Stimulated activated naive B cell treated with anti-CD40 and anti-IgM and Interleukin-4, amounts not matched to agents 10 μg/mL and 1 μg/mL and 100 μg/mL, for 72 hours (primary cell): Measurements from ENCODE around the gene CSAD.

Experiments
- ATAC-seq, 2 donors: fragments of 150-1000 bp; cut with Tn5 transposase; replicated peaks; 2 replicates each; pipeline ENCODE4 v1.10.0; 2021; ENCODE audit warnings: moderate library complexity in 1 of 2
- DNase-seq: peaks from one replicate; pipeline ENCODE4 v3.0.0; 2021
- H3K27ac Mint-ChIP-seq: one replicate; pipeline ENCODE4 v1.8.0; 2022; ENCODE audit warnings: mild to moderate bottlenecking, mixed read lengths
- H3K27me3 Mint-ChIP-seq, 2 donors: one replicate each; pipeline ENCODE4 v1.8.0; 2022; ENCODE audit warnings: mixed read lengths in 2 of 2
- H3K36me3 Mint-ChIP-seq, 2 donors: one replicate each; pipeline ENCODE4 v1.8.0; 2022; ENCODE audit warnings: mixed read lengths in 2 of 2, mild to moderate bottlenecking in 1 of 2
- H3K4me1 Mint-ChIP-seq, 2 donors: one replicate each; pipeline ENCODE4 v1.8.0; 2022; ENCODE audit warnings: mixed read lengths in 2 of 2, mild to moderate bottlenecking in 1 of 2
- H3K4me3 Mint-ChIP-seq, 2 donors: one replicate each; pipeline ENCODE4 v1.8.0; 2022; ENCODE audit warnings: mild to moderate bottlenecking in 2 of 2, mixed read lengths in 2 of 2, moderate library complexity in 1 of 2
- H3K9me3 Mint-ChIP-seq, 2 donors: one replicate each; pipeline ENCODE4 v1.8.0; 2022; ENCODE audit warnings: mixed read lengths in 2 of 2, mild to moderate bottlenecking in 1 of 2

The CSAD gene

GRCh38 chr12:53222170-53222721 is 41.5 kb upstream of the CSAD start:
- H3K9me3 Mint-ChIP-seq: no peaks in the 10 kb centered on the region
- no peak for DNase-seq
- H3K27ac Mint-ChIP-seq: no peak overlapping the region
- peaks cover 14 to 28% of the 10 kb centered on the region in 2 donors for H3K36me3 Mint-ChIP-seq
- peak overlapping the region; percentile 50 to 79 for H3K4me3 Mint-ChIP-seq
- ATAC-seq: no peak
- H3K4me1 Mint-ChIP-seq: peaks cover 51 to 64% of the 10 kb centered on the region in 2 donors
- H3K27me3 Mint-ChIP-seq: no peaks in the 10 kb centered on the region

- H3K27me3 Mint-ChIP-seq: no peaks in the 10 kb centered on the region
- DNase-seq (no peak), ATAC-seq (peak; percentile 20 to 23)
- H3K27ac Mint-ChIP-seq: peak overlapping the region; percentile 94
- no peaks in the 10 kb centered on the region for H3K9me3 Mint-ChIP-seq
- peaks cover 8 to 24% of the 10 kb centered on the region in 2 donors for H3K36me3 Mint-ChIP-seq
- peak overlapping the region; percentile 81 to 91 for H3K4me3 Mint-ChIP-seq
- peaks cover 54 to 72% of the 10 kb centered on the region in 2 donors for H3K4me1 Mint-ChIP-seq
Observed at GRCh38 chr12:53221203-53222080, 40.7 kb upstream of the CSAD start.

- peak overlapping the region; percentile 81 to 91 for H3K4me3 Mint-ChIP-seq
- no peaks in the 10 kb centered on the region for H3K9me3 Mint-ChIP-seq
- peak overlapping the region; percentile 94 for H3K27ac Mint-ChIP-seq
- H3K36me3 Mint-ChIP-seq: peaks cover 7 to 29% of the 10 kb centered on the region in 2 donors
- DNase-seq (peak; percentile 82), ATAC-seq (peak; percentile 71)
- H3K27me3 Mint-ChIP-seq: no peaks in the 10 kb centered on the region
- H3K4me1 Mint-ChIP-seq: peaks cover 61 to 79% of the 10 kb centered on the region in 2 donors
Observed at GRCh38 chr12:53220694-53221202, 40.0 kb upstream of the CSAD start.

- peak overlapping the region; percentile 97 for H3K27ac Mint-ChIP-seq
- ATAC-seq (peak; percentile 52 to 57), DNase-seq (peak; percentile 78)
- no peaks in the 10 kb centered on the region for H3K27me3 Mint-ChIP-seq
- H3K4me1 Mint-ChIP-seq: peaks cover 63 to 81% of the 10 kb centered on the region in 2 donors
- peaks cover 3 to 27% of the 10 kb centered on the region in 2 donors for H3K36me3 Mint-ChIP-seq
- no peaks in the 10 kb centered on the region for H3K9me3 Mint-ChIP-seq
- H3K4me3 Mint-ChIP-seq: peak overlapping the region; percentile 81 to 91
Observed at GRCh38 chr12:53219956-53220693, 39.4 kb upstream of the CSAD start.

GRCh38 chr12:53219292-53219955 is 38.7 kb upstream of the CSAD start:
- peak overlapping the region; percentile 97 for H3K27ac Mint-ChIP-seq
- peak; percentile 72 for DNase-seq
- no peaks in the 10 kb centered on the region for H3K9me3 Mint-ChIP-seq
- H3K4me3 Mint-ChIP-seq: peak overlapping the region; percentile 81 to 91
- peaks cover 8 to 27% of the 10 kb centered on the region in 2 donors for H3K36me3 Mint-ChIP-seq
- H3K27me3 Mint-ChIP-seq: no peaks in the 10 kb centered on the region
- H3K4me1 Mint-ChIP-seq: peaks cover 62 to 80% of the 10 kb centered on the region in 2 donors
- ATAC-seq: peak; percentile 49 to 53

- no peaks in the 10 kb centered on the region for H3K27me3 Mint-ChIP-seq
- no peaks in the 10 kb centered on the region for H3K9me3 Mint-ChIP-seq
- peak overlapping the region; percentile 97 for H3K27ac Mint-ChIP-seq
- DNase-seq: no peak
- peak overlapping the region; percentile 81 to 91 for H3K4me3 Mint-ChIP-seq
- ATAC-seq: no peak
- peaks cover 62 to 80% of the 10 kb centered on the region in 2 donors for H3K4me1 Mint-ChIP-seq
- peaks cover 15 to 29% of the 10 kb centered on the region in 2 donors for H3K36me3 Mint-ChIP-seq
Observed at GRCh38 chr12:53218551-53219291, 38.0 kb upstream of the CSAD start.

- no peak for DNase-seq
- no peak for ATAC-seq
- Mint-ChIP-seq H3K36me3 (peaks cover 21 to 36% of the 10 kb centered on the region in 2 donors), H3K9me3 (no peaks in the 10 kb centered on the region), H3K4me3 (peak overlapping the region; percentile 65 to 74), H3K27ac (peak overlapping the region; percentile 65), H3K4me1 (peaks cover 65 to 83% of the 10 kb centered on the region in 2 donors), H3K27me3 (no peaks in the 10 kb centered on the region)
Observed at GRCh38 chr12:53217931-53218307, 37.2 kb upstream of the CSAD start.

GRCh38 chr12:53217051-53217930 is 36.6 kb upstream of the CSAD start:
- peak overlapping the region; percentile 65 to 74 for H3K4me3 Mint-ChIP-seq
- peaks cover 24 to 36% of the 10 kb centered on the region in 2 donors for H3K36me3 Mint-ChIP-seq
- peaks cover 62 to 78% of the 10 kb centered on the region in 2 donors for H3K4me1 Mint-ChIP-seq
- no peak for ATAC-seq
- no peaks in the 10 kb centered on the region for H3K27me3 Mint-ChIP-seq
- DNase-seq: no peak
- H3K9me3 Mint-ChIP-seq: no peaks in the 10 kb centered on the region
- peak overlapping the region; percentile 68 for H3K27ac Mint-ChIP-seq

GRCh38 chr12:53215497-53215896 is 34.8 kb upstream of the CSAD start:
- Mint-ChIP-seq H3K4me3 (no peak overlapping the region), H3K9me3 (no peaks in the 10 kb centered on the region)

GRCh38 chr12:53214687-53215455 is 34.1 kb upstream of the CSAD start:
- Mint-ChIP-seq H3K36me3 (peaks cover 34 to 49% of the 10 kb centered on the region in 2 donors), H3K4me1 (peaks cover 66 to 82% of the 10 kb centered on the region in 2 donors), H3K4me3 (no peak overlapping the region), H3K9me3 (no peaks in the 10 kb centered on the region), H3K27me3 (no peaks in the 10 kb centered on the region), H3K27ac (no peak overlapping the region)
- ATAC-seq (no peak), DNase-seq (no peak)

More at GRCh38 chr12:53215497-53215896, 34.8 kb upstream of the CSAD start:
- DNase-seq (no peak), ATAC-seq (no peak)
- peak overlapping the region; percentile 15 for H3K27ac Mint-ChIP-seq
- H3K4me1 Mint-ChIP-seq: peaks cover 63 to 80% of the 10 kb centered on the region in 2 donors
- H3K36me3 Mint-ChIP-seq: peaks cover 31 to 45% of the 10 kb centered on the region in 2 donors
- H3K27me3 Mint-ChIP-seq: no peaks in the 10 kb centered on the region

GRCh38 chr12:53214221-53214620 is 33.5 kb upstream of the CSAD start:
- Mint-ChIP-seq H3K36me3 (peaks cover 34 to 47% of the 10 kb centered on the region in 2 donors), H3K4me1 (peaks cover 63 to 85% of the 10 kb centered on the region in 2 donors)

GRCh38 chr12:53213348-53213747 is 32.6 kb upstream of the CSAD start:
- H3K36me3 Mint-ChIP-seq: peaks cover 36 to 46% of the 10 kb centered on the region in 2 donors
- H3K27me3 Mint-ChIP-seq: no peaks in the 10 kb centered on the region
- H3K9me3 Mint-ChIP-seq: no peaks in the 10 kb centered on the region
- no peak overlapping the region for H3K4me3 Mint-ChIP-seq
- ATAC-seq (peak; percentile 78 to 80), DNase-seq (peak; percentile 67)
- peak overlapping the region; percentile 60 for H3K27ac Mint-ChIP-seq
- peaks cover 66 to 85% of the 10 kb centered on the region in 2 donors for H3K4me1 Mint-ChIP-seq

More at GRCh38 chr12:53214221-53214620, 33.5 kb upstream of the CSAD start:
- H3K27me3 Mint-ChIP-seq: no peaks in the 10 kb centered on the region
- DNase-seq (no peak), ATAC-seq (no peak)
- H3K27ac Mint-ChIP-seq: no peak overlapping the region
- H3K4me3 Mint-ChIP-seq: no peak overlapping the region
- H3K9me3 Mint-ChIP-seq: no peaks in the 10 kb centered on the region
